K562 (cell line): Measurements from ENCODE around the gene FUNDC2. TPM values are rescaled to one million over a fixed set of nuclear protein-coding genes. Genes with fewer than 3 reads are reported as not detected.

Experiments
- CC2D1A ChIP-seq: fragments of 450-650 bp; IDR thresholded peaks from 2 replicates; pipeline ENCODE4 v1.6.1; 2017; ENCODE audit warnings: mild to moderate bottlenecking
- CXXC5 ChIP-seq: fragments of 250-450 bp; sonication (Bioruptor Pico); IDR thresholded peaks from 2 replicates; pipeline ENCODE4 v1.8.0; 2022; ENCODE audit warnings: inconsistent platforms, mild to moderate bottlenecking, moderate library complexity
- POLR2AphosphoS5 ChIP-seq: IDR thresholded peaks from 2 replicates; pipeline ENCODE4 v1.6.1; 2011; ENCODE audit warnings: mild to moderate bottlenecking, low read depth, low read length, moderate library complexity; ENCODE audit not compliant: control insufficient read depth, insufficient read depth
- POLR2G ChIP-seq: fragments of 200-400 bp; formaldehyde crosslinking; IDR thresholded peaks from 2 replicates; pipeline ENCODE4 v1.6.1; 2017; ENCODE audit warnings: low read depth, mild to moderate bottlenecking, antibody characterized with exemption, low read length, moderate library complexity
- SAP30 ChIP-seq: fragments of 200-600 bp; sonication (generic); IDR thresholded peaks from 2 replicates; pipeline ENCODE4 v1.6.1; 2012; ENCODE audit warnings: borderline replicate concordance, low read depth, mild to moderate bottlenecking, moderate library complexity, low read length, control low read depth, inconsistent platforms; ENCODE audit not compliant: insufficient read depth, poor library complexity, severe bottlenecking
- SUPT5H ChIP-seq: fragments of 450-650 bp; IDR thresholded peaks from 2 replicates; pipeline ENCODE4 v1.6.1; 2016
- ZBTB7A ChIP-seq: IDR thresholded peaks from 2 replicates; pipeline ENCODE4 v1.6.1; 2011; ENCODE audit warnings: low read depth, mild to moderate bottlenecking, low read length, moderate library complexity, borderline replicate concordance; ENCODE audit not compliant: control insufficient read depth
- ZNF354B ChIP-seq: fragments of 250-450 bp; sonication (Bioruptor Pico); IDR thresholded peaks from 2 replicates; pipeline ENCODE4 v1.4.0; 2020
- ZNF77 ChIP-seq: fragments of 250-450 bp; sonication (Bioruptor Pico); IDR thresholded peaks from 2 replicates; pipeline ENCODE4 v1.5.0; 2020
- polyA plus RNA-seq, 8 experiments: library from polyadenylated mRNA; depleted of rRNA in 4 of 8; stranded (reverse) in 5 of 8; unstranded in 3 of 8; fragments of >200 nt; fragmentation: Nextera tagmentation in 2 of 8; fragmentation: Illumina TruSeq in 1 of 8; extraction: Ambion mirVana in 2 of 8; extraction: Trizol in 1 of 8; gene quantifications; 2 replicates each; pipeline versions ENCODE4 v1.2.1 to v1.2.3, GENCODE V29; 2011 to 2014; ENCODE audit warnings: inconsistent platforms in 1 of 8, missing spikeins in 1 of 8
- total RNA-seq, 7 experiments: library from RNA; depleted of rRNA in 6 of 7; stranded (reverse); fragments of >200 nt in 6 of 7; fragmentation: Illumina TruSeq in 2 of 7; extraction: Trizol in 2 of 7; gene quantifications; 2 replicates each; pipeline versions ENCODE4 v1.2.1 to v1.2.3, GENCODE V29; 2011 to 2021; ENCODE audit warnings: low replicate concordance in 1 of 7
- TF ChIP-seq, protein P1 (sequence below): fragments of 250-450 bp; sonication (Bioruptor Pico); IDR thresholded peaks from 2 replicates; pipeline ENCODE4 v1.4.0; 2020

Gene FUNDC2
- total and polyA plus RNA-seq, 9 of the 15 experiments (the other 6 are each of a cell fraction or from before 2014, with no cell fraction given), result 50.6 to 235 (median 123) TPM

DNA sequence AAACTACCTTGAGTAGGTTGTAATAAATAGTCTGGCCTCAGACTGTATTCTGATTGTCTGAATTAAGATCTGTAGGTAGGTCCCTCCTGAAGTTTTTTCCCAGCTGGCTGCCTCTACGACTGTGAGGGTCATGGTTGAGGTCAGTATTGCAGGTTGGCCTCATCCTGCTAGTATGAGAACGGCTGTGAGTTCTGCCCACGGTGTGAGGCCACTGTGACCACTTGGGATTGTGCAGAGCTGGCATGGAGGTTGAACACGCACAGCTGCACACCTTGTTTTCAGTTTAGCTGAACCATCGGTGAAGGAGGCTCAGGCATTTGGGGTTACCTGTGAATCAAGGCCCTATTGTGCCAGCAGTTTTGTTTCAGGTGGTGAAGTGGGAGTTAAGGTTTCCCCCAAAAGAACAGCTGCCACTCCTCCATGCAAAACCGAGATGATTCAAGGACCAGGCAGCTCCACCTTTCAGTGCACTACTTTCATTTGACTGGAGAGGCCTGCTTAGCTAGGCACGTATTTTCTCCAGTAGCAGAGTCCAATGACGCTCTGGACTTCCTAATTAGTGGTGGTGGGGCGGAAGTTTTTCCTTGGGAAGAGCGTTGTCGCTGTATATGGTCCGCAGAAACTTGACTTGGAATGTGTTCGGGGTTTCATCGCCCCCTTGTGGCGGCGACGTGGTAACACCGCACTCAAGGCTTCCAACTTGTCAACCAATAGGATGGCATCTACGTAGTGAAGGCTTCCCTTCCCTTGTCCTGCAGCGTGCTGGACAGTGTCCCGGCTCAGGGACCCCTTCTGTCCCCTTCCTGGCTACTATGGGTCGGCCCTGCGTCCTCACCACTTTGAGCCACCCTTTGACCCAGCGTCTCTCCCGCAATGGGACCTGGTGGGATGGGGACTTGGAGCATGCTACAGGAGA lies 30.5 kb downstream of the FUNDC2 start (continued):
- no peak for TF ChIP-seq ZBTB7A
- no peak for TF ChIP-seq ZNF77 (CRISPR knock-in tag)
- no peak for TF ChIP-seq SUPT5H
- peak; percentile 25; the same call in 1 of the 2 replicates for TF ChIP-seq POLR2G
- TF ChIP-seq SAP30, result no peak
- no peak for TF ChIP-seq CXXC5 (CRISPR knock-in tag)
- TF ChIP-seq, protein P1, sequence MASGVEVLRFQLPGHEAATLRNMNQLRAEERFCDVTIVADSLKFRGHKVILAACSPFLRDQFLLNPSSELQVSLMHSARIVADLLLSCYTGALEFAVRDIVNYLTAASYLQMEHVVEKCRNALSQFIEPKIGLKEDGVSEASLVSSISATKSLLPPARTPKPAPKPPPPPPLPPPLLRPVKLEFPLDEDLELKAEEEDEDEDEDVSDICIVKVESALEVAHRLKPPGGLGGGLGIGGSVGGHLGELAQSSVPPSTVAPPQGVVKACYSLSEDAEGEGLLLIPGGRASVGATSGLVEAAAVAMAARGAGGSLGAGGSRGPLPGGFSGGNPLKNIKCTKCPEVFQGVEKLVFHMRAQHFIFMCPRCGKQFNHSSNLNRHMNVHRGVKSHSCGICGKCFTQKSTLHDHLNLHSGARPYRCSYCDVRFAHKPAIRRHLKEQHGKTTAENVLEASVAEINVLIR (CRISPR knock-in tag), result no peak
- no peak for TF ChIP-seq ZNF354B (CRISPR knock-in tag)
- peak; percentile 44; the same call in 1 of the 2 replicates for TF ChIP-seq CC2D1A
- TF ChIP-seq POLR2AphosphoS5, result no peak
- TF ChIP-seq, all 486 proteins: peak for 19
